PC-9 (cell line): ENCODE data around the gene SLC39A8.

Experiments used
- CTCF ChIP-seq: fragments of 200-600 bp; sonication (generic); conservative IDR thresholded peaks from 2 replicates; pipeline ENCODE4 v1.6.1; 2017; ENCODE audit warnings: mixed run types, antibody characterized with exemption, mild to moderate bottlenecking, moderate library complexity
- EZH2 ChIP-seq: fragments of 200-600 bp; sonication (generic); IDR thresholded peaks from 2 replicates; pipeline ENCODE4 v1.8.0; 2017; ENCODE audit warnings: antibody characterized with exemption, low read depth

- no peak for TF ChIP-seq CTCF
- TF ChIP-seq EZH2 = no peak
Measured at GRCh38 chr4:102213031-102213430, 132.3 kb downstream of the SLC39A8 start.
